Nephron (organoid): ENCODE data around the gene GPR162.

ENCODE experiments used
- H3K27ac Mint-ChIP-seq, 3 experiments: 2 replicates each; pipeline ENCODE4 v1.8.0; 2020; ENCODE audit warnings: mixed read lengths in 3 of 3, mild to moderate bottlenecking in 2 of 3, moderate library complexity in 1 of 3
- H3K27me3 Mint-ChIP-seq: 2 replicates; pipeline ENCODE4 v1.8.0; 2021; ENCODE audit warnings: low read depth, mild to moderate bottlenecking, moderate library complexity, mixed read lengths
- H3K36me3 Mint-ChIP-seq: 2 replicates; pipeline ENCODE4 v1.8.0; 2020; ENCODE audit warnings: low read depth, mixed read lengths
- H3K4me1 Mint-ChIP-seq: 2 replicates; pipeline ENCODE4 v1.8.0; 2020; ENCODE audit warnings: mixed read lengths
- H3K4me3 Mint-ChIP-seq, 3 experiments: 2 replicates each; pipeline ENCODE4 v1.8.0; 2020; ENCODE audit warnings: mild to moderate bottlenecking in 3 of 3, mixed read lengths in 3 of 3, moderate library complexity in 2 of 3
- H3K9me3 Mint-ChIP-seq: 2 replicates; pipeline ENCODE4 v1.8.0; 2020; ENCODE audit warnings: mixed read lengths
- TF ChIP-seq, protein P1 (sequence below), 3 experiments: fragments of 200-600 bp; sonication (generic); IDR thresholded peaks; one replicate each; pipeline ENCODE4 v1.5.0; 2021; ENCODE audit warnings: antibody characterized with exemption in 3 of 3; ENCODE audit not compliant: unreplicated experiment in 3 of 3

Gene GPR162

DNA sequence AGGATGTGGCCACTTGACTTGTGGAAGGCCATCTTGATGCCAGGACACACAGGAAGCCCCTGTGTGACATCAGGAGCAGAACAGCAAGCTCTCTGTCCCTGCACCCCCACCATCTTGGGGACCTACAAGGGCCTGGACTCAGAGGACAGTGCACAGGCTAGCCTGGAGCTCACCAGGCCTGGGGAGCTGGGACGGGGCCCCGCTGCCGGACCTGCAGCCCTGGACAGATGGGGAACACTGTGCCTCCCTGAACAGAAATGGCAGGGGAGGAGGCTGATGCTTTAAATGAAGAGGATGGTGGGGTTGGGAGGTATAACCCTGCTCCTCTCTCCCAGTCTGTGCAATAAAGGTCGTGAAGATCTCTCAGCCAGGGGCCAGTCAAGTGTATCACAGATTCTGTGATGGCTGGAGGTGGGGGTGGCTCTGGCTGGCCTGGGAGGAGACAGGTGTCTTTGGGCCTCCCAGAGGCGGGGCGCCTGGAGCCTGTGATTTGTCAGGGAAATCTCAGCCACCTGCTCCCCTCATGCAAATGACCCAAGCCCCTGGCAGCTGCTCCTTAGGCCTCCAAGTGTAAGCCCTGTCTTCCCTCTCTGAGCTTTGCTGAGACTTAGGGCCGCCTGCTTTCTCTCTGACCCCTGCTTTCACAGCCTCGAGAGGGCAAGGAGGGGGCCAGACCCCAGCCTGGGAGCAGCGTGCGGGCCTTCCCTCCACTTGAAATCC lies 18.0 kb downstream of the GPR162 start:
- H3K4me1 Mint-ChIP-seq = peaks cover 27% of the 10 kb centered on the region
- peak overlapping the region in 1 of 3 experiments; percentile 45 for H3K4me3 Mint-ChIP-seq
- H3K27me3 Mint-ChIP-seq = no peaks in the 10 kb centered on the region
- peaks cover 43% of the 10 kb centered on the region for H3K36me3 Mint-ChIP-seq
- TF ChIP-seq, protein P1, sequence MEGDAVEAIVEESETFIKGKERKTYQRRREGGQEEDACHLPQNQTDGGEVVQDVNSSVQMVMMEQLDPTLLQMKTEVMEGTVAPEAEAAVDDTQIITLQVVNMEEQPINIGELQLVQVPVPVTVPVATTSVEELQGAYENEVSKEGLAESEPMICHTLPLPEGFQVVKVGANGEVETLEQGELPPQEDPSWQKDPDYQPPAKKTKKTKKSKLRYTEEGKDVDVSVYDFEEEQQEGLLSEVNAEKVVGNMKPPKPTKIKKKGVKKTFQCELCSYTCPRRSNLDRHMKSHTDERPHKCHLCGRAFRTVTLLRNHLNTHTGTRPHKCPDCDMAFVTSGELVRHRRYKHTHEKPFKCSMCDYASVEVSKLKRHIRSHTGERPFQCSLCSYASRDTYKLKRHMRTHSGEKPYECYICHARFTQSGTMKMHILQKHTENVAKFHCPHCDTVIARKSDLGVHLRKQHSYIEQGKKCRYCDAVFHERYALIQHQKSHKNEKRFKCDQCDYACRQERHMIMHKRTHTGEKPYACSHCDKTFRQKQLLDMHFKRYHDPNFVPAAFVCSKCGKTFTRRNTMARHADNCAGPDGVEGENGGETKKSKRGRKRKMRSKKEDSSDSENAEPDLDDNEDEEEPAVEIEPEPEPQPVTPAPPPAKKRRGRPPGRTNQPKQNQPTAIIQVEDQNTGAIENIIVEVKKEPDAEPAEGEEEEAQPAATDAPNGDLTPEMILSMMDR (IDR thresholded peaks at IDR 0.05; ENCODE audit: unreplicated experiment in 3 of 3) = no peak
- H3K27ac Mint-ChIP-seq = peak overlapping the region; percentile 81 to 88 (median 85)
- H3K9me3 Mint-ChIP-seq = no peaks in the 10 kb centered on the region

DNA sequence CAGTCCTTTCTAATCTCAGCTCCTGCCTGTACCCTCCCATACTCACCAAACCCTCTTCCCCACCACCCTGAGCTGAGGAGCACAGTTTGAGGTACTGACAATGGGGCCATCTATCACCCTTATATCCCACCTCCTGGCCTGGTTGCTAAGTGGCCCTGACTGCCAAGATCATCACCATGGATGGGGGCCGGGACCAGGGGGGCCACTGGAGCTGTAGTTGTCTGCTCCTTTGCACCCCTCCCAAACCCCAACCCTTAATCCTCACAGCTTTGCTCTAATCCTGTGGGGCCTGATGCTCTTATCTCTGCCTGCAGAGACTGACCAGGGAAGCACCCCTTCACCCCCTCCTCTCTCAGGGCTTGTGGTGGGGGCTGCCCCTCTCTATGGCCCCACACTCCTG lies 18.7 kb downstream of the GPR162 start:
- H3K36me3 Mint-ChIP-seq = peaks cover 45% of the 10 kb centered on the region
- H3K27ac Mint-ChIP-seq = peak overlapping the region; percentile 81 to 88 (median 85)
- TF ChIP-seq, protein P1 (IDR thresholded peaks at IDR 0.05; ENCODE audit: unreplicated experiment in 3 of 3) = no peak
- H3K4me1 Mint-ChIP-seq = peaks cover 27% of the 10 kb centered on the region
- H3K27me3 Mint-ChIP-seq = no peaks in the 10 kb centered on the region
- peak overlapping the region in 2 of 3 experiments; percentile 5 to 45 for H3K4me3 Mint-ChIP-seq
- H3K9me3 Mint-ChIP-seq = no peaks in the 10 kb centered on the region

DNA sequence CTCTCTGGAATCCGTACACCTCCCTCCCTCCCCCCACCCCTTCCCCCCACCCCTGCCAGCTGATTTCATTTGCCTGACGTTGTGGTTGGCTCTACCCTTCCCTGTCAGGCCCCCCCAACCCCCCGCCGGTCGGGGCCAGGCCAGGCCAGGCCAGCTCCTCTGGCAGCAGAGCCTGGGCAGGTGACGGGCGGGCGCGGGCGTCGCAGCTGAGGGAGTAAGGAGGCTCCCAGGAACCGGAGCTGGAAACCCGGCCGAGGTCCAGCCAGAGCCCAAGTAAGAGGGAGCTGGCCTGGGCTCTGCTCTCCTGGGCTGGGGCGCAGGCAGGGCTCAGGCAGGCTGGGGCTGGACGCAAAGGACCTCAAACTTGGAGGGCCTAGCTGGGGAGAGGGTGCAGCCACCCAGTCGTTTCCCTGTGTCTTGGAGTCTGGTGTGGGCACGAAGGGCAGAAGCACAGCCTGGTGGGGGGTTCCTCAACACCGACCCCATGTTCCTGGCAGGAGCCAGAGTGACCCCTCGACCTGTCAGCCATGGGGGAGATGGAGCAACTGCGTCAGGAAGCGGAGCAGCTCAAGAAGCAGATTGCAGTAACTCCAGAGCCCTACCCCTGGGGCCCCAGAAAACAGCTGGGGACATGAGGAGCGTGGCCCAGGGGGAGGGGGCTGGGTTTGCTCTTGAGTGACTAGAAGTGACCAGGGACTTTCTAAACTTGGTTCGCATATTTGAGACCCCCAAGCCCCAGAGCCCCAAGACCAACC lies 19.3 kb downstream of the GPR162 start, which contains the start of gene GNB3:
TSS of gene GNB3 (plus strand) at position 165 of the 755 bp plus-strand sequence. CDS start at position 528, 363 bp downstream.
- Mint-ChIP-seq H3K27me3 (no peaks in the 10 kb centered on the region), H3K36me3 (peaks cover 45% of the 10 kb centered on the region), H3K27ac (peak within 1 kb of the TSS; percentile 81 to 88 (median 85)), H3K4me1 (peaks cover 27% of the 10 kb centered on the region), H3K4me3 (peak within 1 kb of the TSS in 2 of 3 experiments; percentile 5 to 45), H3K9me3 (no peaks in the 10 kb centered on the region)
- TF ChIP-seq, protein P1 (IDR thresholded peaks at IDR 0.05; ENCODE audit: unreplicated experiment in 3 of 3) = no peak

DNA sequence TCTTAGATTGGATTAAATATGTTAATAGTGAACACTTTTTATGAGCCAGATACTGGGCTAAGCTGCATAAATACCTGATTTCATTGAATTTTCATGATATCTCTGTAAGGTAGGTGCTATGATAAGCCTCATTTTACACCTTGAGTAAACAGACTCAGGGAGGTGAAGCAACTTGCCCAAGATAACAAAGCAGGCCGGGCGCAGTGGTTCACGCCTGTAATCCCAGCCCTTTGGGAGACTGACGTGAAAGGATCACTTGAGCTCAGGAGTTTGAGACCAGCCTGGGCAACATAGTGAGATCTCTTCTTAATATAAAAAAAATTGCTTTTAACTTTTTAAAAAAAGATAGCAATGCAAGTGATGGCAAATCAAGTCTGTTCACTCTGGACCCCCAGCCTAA lies 20.5 kb downstream of the GPR162 start:
- H3K27me3 Mint-ChIP-seq = no peaks in the 10 kb centered on the region
- peaks cover 48% of the 10 kb centered on the region for H3K36me3 Mint-ChIP-seq
- H3K4me1 Mint-ChIP-seq = peaks cover 20% of the 10 kb centered on the region
- H3K27ac Mint-ChIP-seq = no peak overlapping the region
- no peak overlapping the region for H3K4me3 Mint-ChIP-seq
- TF ChIP-seq, protein P1 (IDR thresholded peaks at IDR 0.05; ENCODE audit: unreplicated experiment in 3 of 3) = no peak
- H3K9me3 Mint-ChIP-seq = no peaks in the 10 kb centered on the region

DNA sequence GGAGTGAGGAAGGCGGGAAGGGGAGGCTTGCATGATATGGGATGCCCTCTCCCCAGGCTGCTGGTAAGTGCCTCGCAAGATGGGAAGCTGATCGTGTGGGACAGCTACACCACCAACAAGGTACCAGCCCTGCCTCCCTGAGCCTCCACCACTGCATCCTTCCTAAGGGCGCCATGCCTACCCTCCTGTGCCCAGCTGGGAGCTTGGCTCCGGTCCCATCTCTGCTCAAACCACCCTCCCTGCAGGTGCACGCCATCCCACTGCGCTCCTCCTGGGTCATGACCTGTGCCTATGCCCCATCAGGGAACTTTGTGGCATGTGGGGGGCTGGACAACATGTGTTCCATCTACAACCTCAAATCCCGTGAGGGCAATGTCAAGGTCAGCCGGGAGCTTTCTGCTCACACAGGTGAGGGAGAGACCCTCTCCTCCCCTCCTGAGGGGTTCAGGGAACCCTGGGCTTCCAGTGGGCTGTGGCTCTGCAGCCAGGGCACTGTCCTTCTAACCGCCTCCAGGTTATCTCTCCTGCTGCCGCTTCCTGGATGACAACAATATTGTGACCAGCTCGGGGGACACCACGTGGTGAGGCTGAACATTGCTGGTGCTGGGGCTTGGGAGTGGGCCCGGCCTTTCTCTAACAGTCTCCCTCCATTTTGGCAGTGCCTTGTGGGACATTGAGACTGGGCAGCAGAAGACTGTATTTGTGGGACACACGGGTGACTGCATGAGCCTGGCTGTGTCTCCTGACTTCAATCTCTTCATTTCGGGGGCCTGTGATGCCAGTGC lies 21.7 kb downstream of the GPR162 start:
- Mint-ChIP-seq H3K9me3 (no peaks in the 10 kb centered on the region), H3K27me3 (no peaks in the 10 kb centered on the region), H3K36me3 (peaks cover 52% of the 10 kb centered on the region), H3K4me3 (no peak overlapping the region), H3K27ac (no peak overlapping the region), H3K4me1 (peaks cover 27% of the 10 kb centered on the region)
- TF ChIP-seq, protein P1 (IDR thresholded peaks at IDR 0.05; ENCODE audit: unreplicated experiment in 3 of 3) = no peak
